Vagina (tissue), 2 donors: Measurements from ENCODE around the gene ADAM22. TPM values are rescaled to one million over a fixed set of nuclear protein-coding genes. Genes with fewer than 3 reads are reported as not detected.

Experiments
- DNase-seq, 2 donors: peaks; one replicate each; pipeline ENCODE4 v3.0.0-alpha.2; 2017; ENCODE audit errors: extremely low spot score in 2 of 2
- H3K27ac ChIP-seq: fragments of 200-600 bp; sonication (generic); one replicate; pipeline ENCODE4 v1.5.1; 2019
- H3K27me3 ChIP-seq: fragments of 200-600 bp; sonication (generic); one replicate; pipeline ENCODE4 v1.5.1; 2019
- H3K36me3 ChIP-seq, 2 donors: fragments of 200-600 bp; sonication (generic); one replicate each; pipeline ENCODE4 v1.5.1; 2017 to 2019
- H3K4me1 ChIP-seq: fragments of 200-600 bp; sonication (generic); one replicate; pipeline ENCODE4 v1.5.1; 2019
- H3K4me3 ChIP-seq, 2 donors: fragments of 200-600 bp; sonication (generic); 1 replicate in 1 of 2; 2 replicates in 1 of 2; pipeline ENCODE4 v1.5.1; 2016 to 2019
- H3K9me3 ChIP-seq: fragments of 200-600 bp; sonication (generic); one replicate; pipeline ENCODE4 v1.5.1; 2019
- POLR2A ChIP-seq, 2 donors: fragments of 450-650 bp; IDR thresholded peaks; one replicate each; pipeline ENCODE4 v1.6.1; 2017; ENCODE audit warnings: antibody characterized with exemption in 2 of 2, mild to moderate bottlenecking in 2 of 2, moderate library complexity in 2 of 2
- POLR2AphosphoS5 ChIP-seq, 2 donors: sonication (generic); formaldehyde crosslinking; IDR thresholded peaks; one replicate each; pipeline ENCODE4 v1.9.0; 2017; ENCODE audit warnings: antibody characterized with exemption in 2 of 2, mild to moderate bottlenecking in 2 of 2, low read depth in 1 of 2; ENCODE audit not compliant: insufficient read depth in 1 of 2
- intact Hi-C: fragments of 100-400 bp; cut with DNase I; formaldehyde crosslinking; loops from one replicate; pipeline ENCODE4 v1.15.1; 2023
- total RNA-seq: library from RNA; depleted of rRNA; stranded (reverse); fragments of >200 nt; gene quantifications from one replicate; pipeline ENCODE4 v1.2.3, GENCODE V29; 2016
- TF ChIP-seq, protein P1 (sequence below), 3 experiments: fragments of 450-650 bp in 2 of 3; fragments of 200-600 bp in 1 of 3; sonication (generic) in 1 of 3; IDR thresholded peaks; one replicate each; pipeline ENCODE4 v1.5.1; 2017 to 2019; ENCODE audit warnings: antibody characterized with exemption in 3 of 3, mild to moderate bottlenecking in 2 of 3, moderate library complexity in 2 of 3

The ADAM22 gene
- total RNA-seq, 1 donor from 2014 or later, result 6.1 TPM

DNA sequence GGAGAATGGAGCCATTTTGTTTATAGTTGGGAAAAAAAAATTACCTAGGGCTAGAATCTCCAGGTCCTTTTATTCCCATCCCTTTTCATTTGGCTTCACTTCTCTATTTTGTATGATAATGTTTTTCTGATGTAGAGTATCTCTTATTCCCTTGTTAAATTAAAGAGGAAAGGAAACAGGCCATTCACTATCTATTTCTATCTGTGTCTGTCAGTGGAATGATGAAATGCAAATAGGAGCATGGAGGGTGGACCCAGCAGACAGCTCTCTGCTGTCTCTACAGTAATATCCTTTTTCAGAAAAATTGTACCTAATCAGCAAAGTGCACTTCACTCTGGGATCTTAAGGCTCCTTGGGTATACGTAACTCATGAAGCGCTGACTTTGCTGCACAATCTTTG, 149.8 kb downstream of the ADAM22 start:
- no peak for DNase-seq
- TF ChIP-seq, protein P1, sequence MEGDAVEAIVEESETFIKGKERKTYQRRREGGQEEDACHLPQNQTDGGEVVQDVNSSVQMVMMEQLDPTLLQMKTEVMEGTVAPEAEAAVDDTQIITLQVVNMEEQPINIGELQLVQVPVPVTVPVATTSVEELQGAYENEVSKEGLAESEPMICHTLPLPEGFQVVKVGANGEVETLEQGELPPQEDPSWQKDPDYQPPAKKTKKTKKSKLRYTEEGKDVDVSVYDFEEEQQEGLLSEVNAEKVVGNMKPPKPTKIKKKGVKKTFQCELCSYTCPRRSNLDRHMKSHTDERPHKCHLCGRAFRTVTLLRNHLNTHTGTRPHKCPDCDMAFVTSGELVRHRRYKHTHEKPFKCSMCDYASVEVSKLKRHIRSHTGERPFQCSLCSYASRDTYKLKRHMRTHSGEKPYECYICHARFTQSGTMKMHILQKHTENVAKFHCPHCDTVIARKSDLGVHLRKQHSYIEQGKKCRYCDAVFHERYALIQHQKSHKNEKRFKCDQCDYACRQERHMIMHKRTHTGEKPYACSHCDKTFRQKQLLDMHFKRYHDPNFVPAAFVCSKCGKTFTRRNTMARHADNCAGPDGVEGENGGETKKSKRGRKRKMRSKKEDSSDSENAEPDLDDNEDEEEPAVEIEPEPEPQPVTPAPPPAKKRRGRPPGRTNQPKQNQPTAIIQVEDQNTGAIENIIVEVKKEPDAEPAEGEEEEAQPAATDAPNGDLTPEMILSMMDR (IDR thresholded peaks at IDR 0.05), result no peak
- no peak for TF ChIP-seq POLR2A (IDR thresholded peaks at IDR 0.05)
- no peak for TF ChIP-seq POLR2AphosphoS5 (IDR thresholded peaks at IDR 0.05; ENCODE audit: insufficient read depth in 1 of 2, low read depth in 1 of 2)

DNA sequence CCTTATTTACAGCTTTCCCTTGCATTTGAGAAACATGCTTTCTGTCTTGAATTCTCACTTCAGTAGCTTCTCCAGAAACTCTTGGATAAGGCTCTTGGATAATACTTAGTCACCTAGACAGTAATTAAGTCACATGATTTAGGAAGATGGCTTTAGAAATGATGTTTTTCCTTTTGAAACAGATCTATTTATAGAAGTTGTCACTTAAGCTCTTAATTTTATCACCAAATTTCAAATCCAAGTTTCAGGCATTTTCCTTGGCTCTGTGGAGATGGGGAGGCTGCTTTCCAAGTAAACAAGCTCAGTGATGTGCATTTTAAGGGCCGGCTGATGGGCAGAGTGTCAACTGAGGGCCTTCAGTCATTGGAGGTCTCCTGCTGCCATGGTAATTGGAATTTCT, 155.5 kb downstream of the ADAM22 start:
- Histone ChIP-seq H3K27me3 (no peaks in the 10 kb centered on the region), H3K4me3 (no peak overlapping the region), H3K9me3 (no peaks in the 10 kb centered on the region), H3K4me1 (peaks cover 8% of the 10 kb centered on the region), H3K36me3 (no peaks in the 10 kb centered on the region), H3K27ac (no peak overlapping the region)
- intact Hi-C loops, result no loop called here
- TF ChIP-seq POLR2AphosphoS5 (IDR thresholded peaks at IDR 0.05; ENCODE audit: insufficient read depth in 1 of 2, low read depth in 1 of 2) (no peak), POLR2A (IDR thresholded peaks at IDR 0.05) (no peak)
- TF ChIP-seq, protein P1 (IDR thresholded peaks at IDR 0.05), result no peak
- DNase-seq, result no peak

More for the DNA sequence above, 149.8 kb downstream of the ADAM22 start:
- Histone ChIP-seq H3K27ac (no peak overlapping the region), H3K9me3 (no peaks in the 10 kb centered on the region), H3K4me3 (no peak overlapping the region), H3K4me1 (no peaks in the 10 kb centered on the region), H3K36me3 (no peaks in the 10 kb centered on the region), H3K27me3 (no peaks in the 10 kb centered on the region)
- intact Hi-C loops, result no loop called here

- TF ChIP-seq POLR2AphosphoS5 (IDR thresholded peaks at IDR 0.05; ENCODE audit: insufficient read depth in 1 of 2, low read depth in 1 of 2) (no peak), POLR2A (IDR thresholded peaks at IDR 0.05) (no peak)
- TF ChIP-seq, protein P1 (IDR thresholded peaks at IDR 0.05), result no peak
- no peak for DNase-seq
- no peaks in the 10 kb centered on the region for H3K36me3 ChIP-seq
- no peak overlapping the region for H3K27ac ChIP-seq
- H3K27me3 ChIP-seq, result no peaks in the 10 kb centered on the region
- H3K4me1 ChIP-seq, result peaks cover 8% of the 10 kb centered on the region
- H3K9me3 ChIP-seq, result no peaks in the 10 kb centered on the region
- no peak overlapping the region for H3K4me3 ChIP-seq
- intact Hi-C loops, result no loop called here
Measured at GRCh38 chr7:88090240-88090639, 156.2 kb downstream of the ADAM22 start.

- Histone ChIP-seq H3K27me3 (no peaks in the 10 kb centered on the region), H3K36me3 (no peaks in the 10 kb centered on the region), H3K27ac (no peak overlapping the region), H3K4me3 (no peak overlapping the region), H3K9me3 (no peaks in the 10 kb centered on the region), H3K4me1 (peaks cover 8% of the 10 kb centered on the region)
- TF ChIP-seq POLR2AphosphoS5 (IDR thresholded peaks at IDR 0.05; ENCODE audit: insufficient read depth in 1 of 2, low read depth in 1 of 2) (no peak), POLR2A (IDR thresholded peaks at IDR 0.05) (no peak)
- TF ChIP-seq, protein P1 (IDR thresholded peaks at IDR 0.05), result no peak
- intact Hi-C loops, result no loop called here
- no peak for DNase-seq
Measured at GRCh38 chr7:88090671-88091070, 156.6 kb downstream of the ADAM22 start.

- no peaks in the 10 kb centered on the region for H3K9me3 ChIP-seq
- no peak overlapping the region for H3K27ac ChIP-seq
- no peaks in the 10 kb centered on the region for H3K36me3 ChIP-seq
- H3K4me3 ChIP-seq, result no peak overlapping the region
- DNase-seq, result no peak
- TF ChIP-seq, protein P1 (IDR thresholded peaks at IDR 0.05), result no peak
- TF ChIP-seq POLR2A (IDR thresholded peaks at IDR 0.05) (no peak), POLR2AphosphoS5 (IDR thresholded peaks at IDR 0.05; ENCODE audit: insufficient read depth in 1 of 2, low read depth in 1 of 2) (no peak)
- H3K4me1 ChIP-seq, result peaks cover 8% of the 10 kb centered on the region
- H3K27me3 ChIP-seq, result no peaks in the 10 kb centered on the region
- intact Hi-C loops, result no loop called here
Measured at GRCh38 chr7:88091988-88092675, 158.1 kb downstream of the ADAM22 start.
